ENCODE results near the gene ADGRD1.

Gene ADGRD1

GRCh38 chr12:131038961-131039950, 85.5 kb downstream of the ADGRD1 start:
- FAIRE-seq: no peak
- no peak for DNase-seq (ENCODE audit: insufficient read length, low spot score)
- TF ChIP-seq CTCF (IDR thresholded peaks at IDR 0.05; ENCODE audit: insufficient read depth, missing control alignments): no peak

- no peak for TF ChIP-seq CTCF (IDR thresholded peaks at IDR 0.05; ENCODE audit: insufficient read depth, missing control alignments)
- no peak for FAIRE-seq
Measured at GRCh38 chr12:131040491-131040890, 86.8 kb downstream of the ADGRD1 start.

GRCh38 chr12:131041216-131041967, 87.7 kb downstream of the ADGRD1 start:
- DNase-seq (ENCODE audit: insufficient read length, low spot score): no peak
- FAIRE-seq: no peak
- TF ChIP-seq CTCF (IDR thresholded peaks at IDR 0.05; ENCODE audit: insufficient read depth, missing control alignments): no peak

More at GRCh38 chr12:131040491-131040890, 86.8 kb downstream of the ADGRD1 start:
- no peak for DNase-seq (ENCODE audit: insufficient read length, low spot score)

GRCh38 chr12:131041968-131042833, 88.5 kb downstream of the ADGRD1 start:
- FAIRE-seq (no peak), DNase-seq (ENCODE audit: insufficient read length, low spot score) (no peak)

GRCh38 chr12:131042834-131043245, 89.1 kb downstream of the ADGRD1 start:
- no peak for TF ChIP-seq CTCF (IDR thresholded peaks at IDR 0.05; ENCODE audit: insufficient read depth, missing control alignments)
- FAIRE-seq (no peak), DNase-seq (ENCODE audit: insufficient read length, low spot score) (no peak)

More at GRCh38 chr12:131041968-131042833, 88.5 kb downstream of the ADGRD1 start:
- TF ChIP-seq CTCF (IDR thresholded peaks at IDR 0.05; ENCODE audit: insufficient read depth, missing control alignments): no peak

- FAIRE-seq (no peak), DNase-seq (ENCODE audit: insufficient read length, low spot score) (no peak)
- TF ChIP-seq CTCF (IDR thresholded peaks at IDR 0.05; ENCODE audit: insufficient read depth, missing control alignments): no peak
Measured at GRCh38 chr12:131043401-131043871, 89.7 kb downstream of the ADGRD1 start.

Measured in D721Med (cell line).